GM19035 (cell line): ENCODE measurements around the gene SRRD.
"Not testable (repeated sequence)": the region's sequence is repeated elsewhere in the genome, so short reads cannot be mapped to it uniquely, and the experiment has no call there.

ENCODE experiments used
- ATAC-seq: cut with Tn5 transposase; IDR thresholded peaks from one replicate; pipeline ENCODE4 v1.9.1; 2021; ENCODE audit not compliant: unreplicated experiment

Gene SRRD

GRCh38 chr22:26483439-26484359 lies at the start of gene SRRD, which contains the start of gene HPS4:
Gene SRRD (plus strand): TSS chr22:26483877. CDS start chr22:26483891, 14 bp downstream.
Gene HPS4 (minus strand): TSS chr22:26483783. CDS start chr22:26481762, 2,021 bp downstream.
- peak; percentile 69 for ATAC-seq

- ATAC-seq: no peak
Observed at GRCh38 chr22:26435327-26436093, 48.2 kb upstream of the SRRD start.

- ATAC-seq: no peak
Observed at GRCh38 chr22:26436903-26437515, 46.7 kb upstream of the SRRD start.

GRCh38 chr22:26437694-26438392 lies 45.8 kb upstream of the SRRD start:
- no peak for ATAC-seq

GRCh38 chr22:26438776-26439175 lies 44.9 kb upstream of the SRRD start:
- ATAC-seq: not testable (repeated sequence)

DNA sequence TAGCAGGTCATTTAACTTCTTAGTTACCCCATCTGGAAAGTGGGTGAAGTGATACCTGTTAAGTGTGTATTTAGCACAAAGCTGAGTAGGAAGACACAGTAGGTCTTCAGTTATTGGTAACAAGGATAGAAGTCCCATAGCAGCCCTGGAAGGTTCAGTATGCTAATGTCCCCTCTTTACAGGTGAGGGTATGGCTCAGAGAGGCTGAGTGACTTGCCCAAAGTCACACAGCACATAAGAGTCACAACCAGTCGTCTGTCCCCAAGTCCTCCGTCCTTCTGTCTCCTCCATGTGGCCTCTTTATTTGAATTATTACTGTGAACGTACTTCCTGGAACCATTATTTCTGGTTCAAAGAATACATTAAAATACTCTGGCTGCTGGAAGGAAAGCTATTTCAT lies 44.1 kb upstream of the SRRD start:
- ATAC-seq: no peak

DNA sequence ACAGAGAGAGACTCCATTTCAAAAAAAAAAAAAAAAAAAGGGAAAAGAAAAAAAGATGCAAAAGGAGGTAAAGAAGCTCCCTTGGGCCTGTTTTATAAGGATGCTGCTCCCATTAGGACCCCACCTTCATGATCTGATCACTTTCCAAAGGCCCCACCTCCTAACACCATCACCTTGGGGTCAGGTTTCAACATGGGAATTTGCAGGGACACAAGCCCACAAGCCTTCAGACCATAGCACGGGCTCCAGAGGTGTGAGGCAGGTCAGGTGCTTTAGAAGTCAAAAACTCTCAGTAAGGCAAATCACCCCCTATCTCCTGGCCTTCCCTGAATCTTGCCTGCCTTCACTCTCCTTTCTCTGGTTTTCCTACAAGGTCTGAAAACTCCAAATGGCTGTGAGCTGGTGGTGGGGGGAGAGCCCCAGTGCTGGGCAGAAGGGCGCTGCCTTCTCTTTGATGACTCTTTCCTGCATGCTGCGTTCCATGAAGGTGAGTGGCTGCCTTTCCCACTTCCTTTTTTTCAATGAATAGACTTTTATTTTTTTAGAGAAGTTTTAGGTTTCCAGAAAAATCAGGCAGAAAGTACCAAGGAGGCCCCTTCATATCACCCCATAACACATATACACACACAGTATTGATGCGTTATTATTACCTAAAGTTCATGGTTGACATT lies 41.5 kb upstream of the SRRD start:
- no peak for ATAC-seq

- no peak for ATAC-seq
Observed at GRCh38 chr22:26443901-26444690, 39.6 kb upstream of the SRRD start.

DNA sequence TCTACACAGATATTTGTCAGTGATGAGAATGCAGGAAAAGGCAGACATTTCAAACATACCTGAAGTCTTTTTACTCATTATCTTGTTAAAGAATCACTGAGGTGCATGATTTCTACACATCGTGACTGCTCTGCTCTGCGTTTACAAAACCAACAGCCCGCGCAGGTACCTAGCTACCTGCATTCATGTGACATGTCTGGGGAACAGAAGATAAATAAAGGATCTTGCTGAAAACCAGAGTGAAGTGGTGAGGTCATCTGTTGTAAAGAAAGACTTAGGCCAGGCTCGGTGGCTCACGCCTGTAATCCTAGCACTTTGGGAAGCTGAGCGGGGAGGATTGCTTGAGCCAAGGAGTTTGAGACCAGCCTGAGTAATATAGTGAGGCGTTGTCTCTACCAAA lies 38.9 kb upstream of the SRRD start:
- ATAC-seq: no peak

DNA sequence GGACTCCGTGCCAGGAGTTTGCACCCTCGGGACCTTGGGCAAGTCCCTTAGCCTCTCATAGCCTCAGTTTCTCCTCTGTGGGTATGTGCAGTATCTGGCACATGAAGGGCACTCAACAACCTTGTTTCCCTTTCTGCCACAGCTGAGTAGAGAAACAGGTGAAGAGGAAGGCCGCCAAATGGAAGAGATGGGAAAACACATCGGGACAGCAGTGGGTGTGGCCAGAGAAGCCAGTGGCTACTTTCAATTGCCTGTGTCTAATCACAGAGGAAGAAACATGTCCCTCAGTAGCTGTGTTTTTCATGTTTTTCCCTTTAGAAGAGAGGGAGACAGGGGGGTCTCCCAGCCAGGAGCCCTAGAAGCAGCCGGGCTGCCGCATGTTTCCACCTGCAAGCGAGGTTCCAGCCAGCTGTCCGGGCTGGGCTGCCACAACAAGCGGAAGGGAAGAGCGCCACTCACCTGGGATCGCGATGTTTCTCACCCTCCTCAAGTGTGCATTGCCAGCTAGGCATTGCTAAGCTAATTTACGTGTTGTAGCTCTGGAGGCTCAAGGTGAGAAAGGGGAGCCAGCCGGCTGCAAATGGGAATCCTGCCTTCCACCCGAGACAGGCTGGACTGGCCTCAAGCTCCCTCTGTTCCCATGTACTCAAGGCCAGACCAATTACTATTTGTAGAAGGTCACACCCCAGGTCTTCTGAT lies 38.0 kb upstream of the SRRD start:
- no peak for ATAC-seq

GRCh38 chr22:26446808-26447515 lies 36.7 kb upstream of the SRRD start:
- no peak for ATAC-seq

DNA sequence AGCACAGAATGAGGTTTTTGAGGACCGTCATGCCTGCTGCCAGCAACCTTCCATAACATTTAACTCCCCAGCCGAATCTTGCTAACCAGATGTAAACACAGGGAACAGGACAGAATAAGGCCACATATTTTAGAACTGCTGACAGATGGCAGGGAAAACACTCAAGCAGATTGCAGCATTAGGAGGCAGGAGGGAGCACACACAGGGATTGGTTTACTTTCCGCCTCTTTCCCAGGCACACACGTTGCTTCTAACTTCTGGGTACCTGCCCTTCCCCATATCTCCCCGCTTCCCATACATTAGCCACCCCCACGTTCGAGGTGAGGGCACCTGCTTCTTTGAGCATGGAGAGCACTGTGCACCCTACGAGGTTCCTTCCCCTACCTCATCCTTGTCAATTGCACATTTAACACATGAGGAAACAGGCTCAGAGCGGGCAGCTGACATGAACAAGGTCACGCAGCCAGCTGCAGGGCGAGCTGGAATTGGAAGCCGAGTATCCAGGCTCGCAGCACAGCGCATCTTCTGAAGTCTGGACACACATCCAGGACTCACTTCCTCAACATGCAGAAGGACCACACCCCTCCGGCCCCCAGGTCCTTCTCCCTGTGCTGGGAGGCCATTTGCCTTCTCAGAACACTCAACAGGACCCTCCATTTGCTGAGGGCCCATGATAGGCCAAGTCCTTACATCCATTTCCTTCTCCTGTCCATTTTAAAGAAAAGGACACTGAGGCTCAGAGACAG lies 35.9 kb upstream of the SRRD start:
- no peak for ATAC-seq

DNA sequence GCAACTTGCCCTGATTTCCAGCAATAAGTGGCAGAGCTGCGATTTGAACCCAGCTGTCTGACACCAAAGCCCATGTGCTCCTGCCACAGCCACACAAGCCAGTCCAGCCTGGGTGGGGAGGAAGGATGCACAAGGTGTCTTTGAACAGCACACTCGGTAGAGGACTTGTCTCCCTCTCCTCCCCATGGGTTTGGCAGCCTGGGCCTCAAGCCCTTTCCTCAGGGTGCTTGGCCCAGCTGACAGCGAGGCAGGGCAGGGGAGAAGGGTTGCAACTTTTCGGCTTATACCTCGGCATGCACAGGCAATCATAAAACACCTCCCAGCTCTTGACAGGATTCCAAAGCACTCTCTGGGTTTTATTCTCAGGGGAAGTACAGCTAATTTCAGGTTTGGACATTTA lies 35.3 kb upstream of the SRRD start:
- ATAC-seq: no peak

GRCh38 chr22:26448941-26449340 lies 34.7 kb upstream of the SRRD start:
- ATAC-seq: no peak

- no peak for ATAC-seq
Observed at GRCh38 chr22:26450453-26451185, 33.1 kb upstream of the SRRD start.

- no peak for ATAC-seq
Observed at GRCh38 chr22:26452236-26453016, 31.3 kb upstream of the SRRD start.
